ENCODE data around the gene ARSB. TPM values are rescaled to one million over a fixed set of nuclear protein-coding genes. Genes with fewer than 3 reads are reported as not detected.
"Not testable (repeated sequence)": the region's sequence is repeated elsewhere in the genome, so short reads cannot be mapped to it uniquely, and the experiment has no call there.

Gene ARSB
- total and polyA plus RNA-seq, 10 of the 15 experiments (the other 5 are each of a cell fraction or from before 2014, with no cell fraction given) = 1.2 to 8.2 (median 6.1) TPM

DNA sequence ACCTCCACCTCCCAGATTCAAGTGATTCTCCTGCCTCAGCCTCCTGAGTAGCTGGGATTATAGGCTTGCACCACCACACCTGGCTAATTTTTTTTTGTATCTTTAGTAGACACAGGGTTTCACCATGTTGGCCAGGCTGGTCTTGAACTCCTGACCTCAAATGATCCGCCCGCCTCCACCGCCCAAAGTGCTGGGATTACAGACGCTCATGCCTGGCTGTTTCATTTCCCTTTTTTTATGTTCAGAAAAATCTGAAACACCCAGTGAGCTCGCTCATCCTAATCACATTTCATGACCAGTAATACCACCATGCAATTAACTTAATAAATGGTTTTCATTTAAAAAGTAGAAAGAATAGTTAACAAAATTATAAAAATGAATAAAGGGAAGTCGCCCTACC, 252.4 kb downstream of the ARSB start:
- H3K36me3 ChIP-seq (ENCODE audit: control insufficient read depth in 2 of 2, insufficient read depth in 2 of 2, low read length in 1 of 2); H3K79me2 ChIP-seq (ENCODE audit: control insufficient read depth, insufficient read depth, low read length); H3K27ac ChIP-seq (ENCODE audit: control insufficient read depth, insufficient read depth); H2AFZ ChIP-seq (ENCODE audit: control insufficient read depth, low read depth, low read length); H3K4me3 ChIP-seq; FAIRE-seq; in situ Hi-C loops (cut with MboI); H3K4me2 ChIP-seq (ENCODE audit: control insufficient read depth, insufficient read depth); H3K9ac ChIP-seq (ENCODE audit: control insufficient read depth, insufficient read depth, low read length); DNase-seq (ENCODE audit: low read depth, low spot score); H4K20me1 ChIP-seq (ENCODE audit: control insufficient read depth, insufficient read depth); BruUV-seq (replicated peaks); H3K9me3 ChIP-seq (replicated peaks; ENCODE audit: control insufficient read depth, insufficient read depth, low read length); H3K27me3 ChIP-seq (replicated peaks in 1 of 2; ENCODE audit: control insufficient read depth in 2 of 2, insufficient read depth in 2 of 2, low read length in 1 of 2): not testable (repeated sequence)
- peaks cover 62% of the 10 kb centered on the region for H3K4me1 ChIP-seq (ENCODE audit: control insufficient read depth, insufficient read depth, low read length)
- ChIA-PET CTCF (interaction anchor here (0.6 to 1.8 kb wide), 3 partner anchors 9 to 28 kb away, joined by 3 to 8 read pairs (median 3); no protein-coding TSS in a partner anchor), RAD21 (ENCODE audit: unreplicated experiment) (interaction anchor here (0.7 to 8.5 kb wide), 6 partner anchors 11 to 234 kb away, joined by 3 to 132 read pairs (median 3); no protein-coding TSS in a partner anchor), POLR2A (interaction anchor here (0.6 to 1.1 kb wide), 2 partner anchors 22 to 26 kb away, joined by 3 to 4 read pairs; no protein-coding TSS in a partner anchor), SMC1A (ENCODE audit: uncharacterized antibody, unreplicated experiment) (interaction anchor here (1.2 to 5.5 kb wide), 9 partner anchors 9 to 139 kb away, joined by 4 to 43 read pairs (median 6); no protein-coding TSS in a partner anchor)
- 50% methylated on average over 6 of the region's 6 CpGs for WGBS (ENCODE audit: insufficient coverage, insufficient replicate concordance, low lambda C conversion rate, missing lambda C conversion rate)
- TF ChIP-seq IKZF2 (IDR thresholded peaks at IDR 0.05) (peak in 1 of 2 experiments; percentile 52; a peak in 2 of 4 replicates), MTA2 (IDR thresholded peaks at IDR 0.05; ENCODE audit: low read depth) (peak; percentile 69), ZNF217 (IDR thresholded peaks at IDR 0.05) (peak; percentile 89), NBN (IDR thresholded peaks at IDR 0.05) (0 out of 2 replicates have a peak, but pooled peaks have one; percentile 36), NR2F1 (conservative IDR thresholded peaks at IDR 0.05) (peak; percentile 35; the same call in 1 of the 2 replicates), IKZF1 (conservative IDR thresholded peaks at IDR 0.05) (0 out of 2 replicates have a peak, but pooled peaks have one; percentile 47), SPI1 (IDR thresholded peaks at IDR 0.05; ENCODE audit: borderline replicate concordance, insufficient read depth, low read depth, low read length) (peak; percentile 85), ZNF384 (IDR thresholded peaks at IDR 0.05; ENCODE audit: borderline replicate concordance, low read depth, low read length) (peak; percentile 33; the same call in 1 of the 2 replicates)
- TF ChIP-seq, protein P1, sequence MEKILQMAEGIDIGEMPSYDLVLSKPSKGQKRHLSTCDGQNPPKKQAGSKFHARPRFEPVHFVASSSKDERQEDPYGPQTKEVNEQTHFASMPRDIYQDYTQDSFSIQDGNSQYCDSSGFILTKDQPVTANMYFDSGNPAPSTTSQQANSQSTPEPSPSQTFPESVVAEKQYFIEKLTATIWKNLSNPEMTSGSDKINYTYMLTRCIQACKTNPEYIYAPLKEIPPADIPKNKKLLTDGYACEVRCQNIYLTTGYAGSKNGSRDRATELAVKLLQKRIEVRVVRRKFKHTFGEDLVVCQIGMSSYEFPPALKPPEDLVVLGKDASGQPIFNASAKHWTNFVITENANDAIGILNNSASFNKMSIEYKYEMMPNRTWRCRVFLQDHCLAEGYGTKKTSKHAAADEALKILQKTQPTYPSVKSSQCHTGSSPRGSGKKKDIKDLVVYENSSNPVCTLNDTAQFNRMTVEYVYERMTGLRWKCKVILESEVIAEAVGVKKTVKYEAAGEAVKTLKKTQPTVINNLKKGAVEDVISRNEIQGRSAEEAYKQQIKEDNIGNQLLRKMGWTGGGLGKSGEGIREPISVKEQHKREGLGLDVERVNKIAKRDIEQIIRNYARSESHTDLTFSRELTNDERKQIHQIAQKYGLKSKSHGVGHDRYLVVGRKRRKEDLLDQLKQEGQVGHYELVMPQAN (conservative IDR thresholded peaks at IDR 0.05) = 0 out of 2 replicates have a peak, but pooled peaks have one; percentile 37
- TF ChIP-seq, protein P2, sequence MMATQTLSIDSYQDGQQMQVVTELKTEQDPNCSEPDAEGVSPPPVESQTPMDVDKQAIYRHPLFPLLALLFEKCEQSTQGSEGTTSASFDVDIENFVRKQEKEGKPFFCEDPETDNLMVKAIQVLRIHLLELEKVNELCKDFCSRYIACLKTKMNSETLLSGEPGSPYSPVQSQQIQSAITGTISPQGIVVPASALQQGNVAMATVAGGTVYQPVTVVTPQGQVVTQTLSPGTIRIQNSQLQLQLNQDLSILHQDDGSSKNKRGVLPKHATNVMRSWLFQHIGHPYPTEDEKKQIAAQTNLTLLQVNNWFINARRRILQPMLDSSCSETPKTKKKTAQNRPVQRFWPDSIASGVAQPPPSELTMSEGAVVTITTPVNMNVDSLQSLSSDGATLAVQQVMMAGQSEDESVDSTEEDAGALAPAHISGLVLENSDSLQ (IDR thresholded peaks at IDR 0.05) = peak; percentile 24; the same call in 1 of the 2 replicates
- intact Hi-C loops (cut with micrococcal nuclease; ENCODE audit: unreplicated experiment) = loop anchor here (1.0 to 5.0 kb wide), 2 partner anchors 25 to 110 kb away; no protein-coding TSS in a partner anchor
- ATAC-seq = 0 out of 3 replicates have a peak, but pooled peaks have one; percentile 5

All from GM12878 (cell line).